HEK293 (cell line): ENCODE measurements around the gene CD96.

Source experiments
- CTCF ChIA-PET: fragments of 350-600 bp; formaldehyde crosslinking; extraction: SDS; loops from one replicate; lab custom pipeline; 2021; ENCODE audit warnings: antibody characterized with exemption; lab: Yijun Ruan, JAX
- POLR2A ChIA-PET: fragments of 300-600 bp; formaldehyde crosslinking; extraction: SDS; loops from one replicate; lab custom pipeline; 2020; ENCODE audit warnings: antibody characterized with exemption, inconsistent platforms; lab: Yijun Ruan, JAX
- H3K27ac ChIP-seq: fragments of 200-500 bp; sonication (Bioruptor generic); 2 replicates; pipeline ENCODE4 v1.5.1; 2014; ENCODE audit warnings: low read depth, low read length, control low read depth, inconsistent platforms; ENCODE audit errors: extremely low read depth
- H3K36me3 ChIP-seq, 2 experiments: fragments of 200-500 bp in 1 of 2; sonication (Bioruptor generic) in 1 of 2; 1 replicate in 1 of 2; 2 replicates in 1 of 2; pipeline ENCODE4 v1.5.1; 2014 to 2017; ENCODE audit warnings: inconsistent platforms in 2 of 2, low read length in 2 of 2; ENCODE audit not compliant: control insufficient read depth in 2 of 2, insufficient read depth in 1 of 2
- H3K4me1 ChIP-seq: fragments of 200-500 bp; sonication (Bioruptor generic); 2 replicates; pipeline ENCODE4 v1.5.1; 2014; ENCODE audit warnings: mild to moderate bottlenecking, low read length, inconsistent platforms; ENCODE audit not compliant: control insufficient read depth, insufficient read depth
- H3K4me3 ChIP-seq: 2 replicates; pipeline ENCODE4 v1.5.1; 2011; ENCODE audit warnings: low read depth, mild to moderate bottlenecking, control low read depth, low read length, moderate library complexity
- H3K9me3 ChIP-seq: fragments of 200-500 bp; sonication (Bioruptor generic); 2 replicates; pipeline ENCODE4 v1.5.1; 2014; ENCODE audit warnings: low read depth, low read length, inconsistent platforms; ENCODE audit not compliant: control insufficient read depth, insufficient read depth
- FEZF1 ChIP-seq: fragments of 450-650 bp; formaldehyde crosslinking; IDR thresholded peaks from 2 replicates; pipeline ENCODE4 v1.5.1; 2016; ENCODE audit warnings: missing biosample characterization, missing genetic modification characterization
- GLIS1 ChIP-seq: fragments of 450-650 bp; formaldehyde crosslinking; IDR thresholded peaks from 2 replicates; pipeline ENCODE4 v1.5.1; 2016; ENCODE audit warnings: missing biosample characterization, missing genetic modification characterization
- GLIS2 ChIP-seq: fragments of 450-650 bp; formaldehyde crosslinking; IDR thresholded peaks from 2 replicates; pipeline ENCODE4 v1.5.1; 2016; ENCODE audit warnings: missing biosample characterization, missing genetic modification characterization
- MYNN ChIP-seq: fragments of 450-650 bp; formaldehyde crosslinking; IDR thresholded peaks from 2 replicates; pipeline ENCODE4 v1.5.1; 2016; ENCODE audit warnings: missing biosample characterization, missing genetic modification characterization, borderline replicate concordance
- OSR2 ChIP-seq: fragments of 450-650 bp; formaldehyde crosslinking; IDR thresholded peaks from 2 replicates; pipeline ENCODE4 v1.5.1; 2016; ENCODE audit warnings: missing biosample characterization, missing genetic modification characterization
- SCRT2 ChIP-seq: fragments of 450-650 bp; formaldehyde crosslinking; IDR thresholded peaks from 2 replicates; pipeline ENCODE4 v1.5.1; 2016; ENCODE audit warnings: missing biosample characterization, missing genetic modification characterization
- SETDB1 ChIP-seq: IDR thresholded peaks from one replicate; pipeline ENCODE4 v1.6.1; 2017; ENCODE audit warnings: mild to moderate bottlenecking, low read length, moderate library complexity, mixed read lengths; ENCODE audit not compliant: insufficient read length
- SP7 ChIP-seq: fragments of 450-650 bp; formaldehyde crosslinking; IDR thresholded peaks from 2 replicates; pipeline ENCODE4 v1.5.1; 2016; ENCODE audit warnings: missing biosample characterization, missing genetic modification characterization
- ZBTB17 ChIP-seq: fragments of 450-650 bp; formaldehyde crosslinking; IDR thresholded peaks from 2 replicates; pipeline ENCODE4 v1.5.1; 2016; ENCODE audit warnings: missing biosample characterization, missing genetic modification characterization
- ZNF2 ChIP-seq: fragments of 450-650 bp; formaldehyde crosslinking; IDR thresholded peaks from 2 replicates; pipeline ENCODE4 v1.5.1; 2016; ENCODE audit warnings: missing biosample characterization, missing genetic modification characterization
- ZNF324 ChIP-seq: fragments of 450-650 bp; formaldehyde crosslinking; IDR thresholded peaks from 2 replicates; pipeline ENCODE4 v1.5.1; 2016; ENCODE audit warnings: missing biosample characterization, missing genetic modification characterization
- ZNF354C ChIP-seq: fragments of 450-650 bp; formaldehyde crosslinking; IDR thresholded peaks from 2 replicates; pipeline ENCODE4 v1.5.1; 2016; ENCODE audit warnings: missing biosample characterization, missing genetic modification characterization, low read depth, borderline replicate concordance
- ZNF416 ChIP-seq: fragments of 450-650 bp; formaldehyde crosslinking; IDR thresholded peaks from 2 replicates; pipeline ENCODE4 v1.5.1; 2016; ENCODE audit warnings: missing biosample characterization, missing genetic modification characterization
- ZNF529 ChIP-seq: fragments of 450-650 bp; formaldehyde crosslinking; IDR thresholded peaks from 2 replicates; pipeline ENCODE4 v1.5.1; 2017; ENCODE audit warnings: missing genetic modification characterization, missing biosample characterization; ENCODE audit not compliant: insufficient replicate concordance
- ZNF548 ChIP-seq: fragments of 450-650 bp; formaldehyde crosslinking; IDR thresholded peaks from 2 replicates; pipeline ENCODE4 v1.5.1; 2016; ENCODE audit warnings: missing biosample characterization, missing genetic modification characterization
- ZNF558 ChIP-seq: fragments of 450-650 bp; formaldehyde crosslinking; IDR thresholded peaks from 2 replicates; pipeline ENCODE4 v1.5.1; 2016; ENCODE audit warnings: missing biosample characterization, missing genetic modification characterization
- ZNF560 ChIP-seq: fragments of 450-650 bp; formaldehyde crosslinking; IDR thresholded peaks from 2 replicates; pipeline ENCODE4 v1.5.1; 2017; ENCODE audit warnings: missing biosample characterization, missing genetic modification characterization, borderline replicate concordance
- ZNF670 ChIP-seq: fragments of 450-650 bp; formaldehyde crosslinking; IDR thresholded peaks from 2 replicates; pipeline ENCODE4 v1.5.1; 2016; ENCODE audit warnings: missing biosample characterization, missing genetic modification characterization, low read depth
- ZNF747 ChIP-seq: fragments of 450-650 bp; formaldehyde crosslinking; IDR thresholded peaks from 2 replicates; pipeline ENCODE4 v1.5.1; 2016; ENCODE audit warnings: missing biosample characterization, missing genetic modification characterization
- TF ChIP-seq, protein P1 (sequence below): fragments of 450-650 bp; formaldehyde crosslinking; IDR thresholded peaks from 2 replicates; pipeline ENCODE4 v1.5.1; 2016; ENCODE audit warnings: missing biosample characterization, missing genetic modification characterization

Gene CD96

GRCh38 chr3:111615880-111616279, 73.9 kb downstream of the CD96 start:
- CTCF ChIA-PET, result interaction anchor here (0.6 to 1.0 kb wide), 2 partner anchors 99 to 372 kb away, joined by 3 read pairs; no protein-coding TSS in a partner anchor
- Histone ChIP-seq H3K4me1 (no peaks in the 10 kb centered on the region), H3K27ac (no peak overlapping the region), H3K9me3 (no peaks in the 10 kb centered on the region), H3K36me3 (no peaks in the 10 kb centered on the region), H3K4me3 (no peak overlapping the region)
- TF ChIP-seq GLIS2 (tag by site-specific recombination), result no peak
- TF ChIP-seq ZNF560 (tag by site-specific recombination), result no peak
- no peak for TF ChIP-seq ZNF324 (tag by site-specific recombination)
- TF ChIP-seq ZNF548 (tag by site-specific recombination), result no peak
- TF ChIP-seq SP7 (tag by site-specific recombination), result no peak
- no peak for TF ChIP-seq ZNF747 (tag by site-specific recombination)
- TF ChIP-seq ZNF529 (tag by site-specific recombination), result no peak
- no peak for TF ChIP-seq ZNF354C
- no peak for TF ChIP-seq OSR2 (tag by site-specific recombination)
- no peak for TF ChIP-seq ZBTB17 (tag by site-specific recombination)
- TF ChIP-seq ZNF416, result no peak
- TF ChIP-seq, protein P1, sequence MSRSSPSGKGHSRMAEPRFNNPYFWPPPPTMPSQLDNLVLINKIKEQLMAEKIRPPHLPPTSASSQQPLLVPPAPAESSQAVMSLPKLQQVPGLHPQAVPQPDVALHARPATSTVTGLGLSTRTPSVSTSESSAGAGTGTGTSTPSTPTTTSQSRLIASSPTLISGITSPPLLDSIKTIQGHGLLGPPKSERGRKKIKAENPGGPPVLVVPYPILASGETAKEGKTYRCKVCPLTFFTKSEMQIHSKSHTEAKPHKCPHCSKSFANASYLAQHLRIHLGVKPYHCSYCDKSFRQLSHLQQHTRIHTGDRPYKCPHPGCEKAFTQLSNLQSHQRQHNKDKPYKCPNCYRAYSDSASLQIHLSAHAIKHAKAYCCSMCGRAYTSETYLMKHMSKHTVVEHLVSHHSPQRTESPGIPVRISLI (tag by site-specific recombination), result no peak
- POLR2A ChIA-PET, result no interaction called here

DNA sequence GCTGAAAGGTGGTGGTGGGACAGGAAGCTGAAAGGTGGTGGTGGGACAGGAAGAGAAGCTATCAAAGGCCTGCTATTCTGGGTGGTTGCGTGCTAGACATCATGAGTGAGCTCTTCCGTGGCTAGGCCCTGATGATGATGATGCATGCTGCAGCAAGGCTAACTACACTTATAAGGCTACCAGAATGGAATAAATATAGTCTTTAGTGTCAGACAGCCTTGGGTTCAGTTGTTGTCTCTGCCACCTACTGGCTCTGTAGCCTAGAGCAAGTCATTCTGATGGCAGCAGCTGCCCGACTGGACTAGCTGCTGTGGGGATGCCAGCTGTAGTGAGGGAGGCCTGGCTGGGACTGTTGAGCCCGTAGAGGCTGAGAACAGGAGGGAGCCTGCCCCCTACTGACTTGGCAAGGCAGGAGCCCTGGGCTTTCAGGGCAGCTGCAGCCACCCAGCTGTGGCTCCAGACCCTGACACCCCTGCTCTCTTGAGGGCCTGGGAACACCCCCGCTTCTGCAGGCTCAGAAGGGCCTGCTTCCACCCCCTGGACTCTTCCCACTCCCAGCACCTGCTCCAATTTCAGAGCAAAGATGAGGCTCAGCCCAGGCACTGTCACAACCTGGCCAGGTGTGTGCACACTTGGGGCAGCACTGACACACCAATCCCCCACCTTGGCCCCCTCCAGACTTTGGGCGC, 74.6 kb downstream of the CD96 start:
- TF ChIP-seq ZNF2 (tag by site-specific recombination), result no peak
- TF ChIP-seq ZNF558, result no peak
- TF ChIP-seq SCRT2, result no peak
- TF ChIP-seq MYNN (tag by site-specific recombination), result no peak
- TF ChIP-seq ZNF670 (tag by site-specific recombination), result no peak
- no peak for TF ChIP-seq GLIS1
- TF ChIP-seq, all 188 proteins: peak for 0
- Histone ChIP-seq H3K9me3 (no peaks in the 10 kb centered on the region), H3K4me1 (no peaks in the 10 kb centered on the region), H3K36me3 (no peaks in the 10 kb centered on the region), H3K27ac (no peak overlapping the region), H3K4me3 (no peak overlapping the region)
- ChIA-PET CTCF (interaction anchor here (1.0 kb wide), 1 partner anchor 98 kb away, joined by 3 read pairs; no protein-coding TSS in a partner anchor), POLR2A (no interaction called here)

- Histone ChIP-seq H3K9me3 (no peaks in the 10 kb centered on the region), H3K27ac (no peak overlapping the region), H3K4me3 (no peak overlapping the region), H3K4me1 (no peaks in the 10 kb centered on the region), H3K36me3 (no peaks in the 10 kb centered on the region)
- ChIA-PET POLR2A (no interaction called here), CTCF (no interaction called here)
- TF ChIP-seq SETDB1, result peak; percentile 25
- no peak for TF ChIP-seq FEZF1
Measured at GRCh38 chr3:111617406-111617805, 75.4 kb downstream of the CD96 start.
